AG09309 (cell line): ENCODE results near the gene KCNH8.

Experiments used
- DNase-seq: peaks from one replicate; pipeline ENCODE4 v3.0.0-alpha.2; 2010; ENCODE audit warnings: low read depth
- H3K4me3 ChIP-seq: 2 replicates; pipeline ENCODE4 v1.5.1; 2011; ENCODE audit warnings: mild to moderate bottlenecking, low read depth, low read length, moderate library complexity; ENCODE audit not compliant: control insufficient read depth
- TF ChIP-seq, protein P1 (sequence below): IDR thresholded peaks from 2 replicates; pipeline ENCODE4 v1.5.1; 2011; ENCODE audit warnings: mild to moderate bottlenecking, low read depth, low read length, inconsistent platforms; ENCODE audit not compliant: insufficient read depth, control insufficient read depth; ENCODE audit errors: missing control alignments

KCNH8 gene

DNA sequence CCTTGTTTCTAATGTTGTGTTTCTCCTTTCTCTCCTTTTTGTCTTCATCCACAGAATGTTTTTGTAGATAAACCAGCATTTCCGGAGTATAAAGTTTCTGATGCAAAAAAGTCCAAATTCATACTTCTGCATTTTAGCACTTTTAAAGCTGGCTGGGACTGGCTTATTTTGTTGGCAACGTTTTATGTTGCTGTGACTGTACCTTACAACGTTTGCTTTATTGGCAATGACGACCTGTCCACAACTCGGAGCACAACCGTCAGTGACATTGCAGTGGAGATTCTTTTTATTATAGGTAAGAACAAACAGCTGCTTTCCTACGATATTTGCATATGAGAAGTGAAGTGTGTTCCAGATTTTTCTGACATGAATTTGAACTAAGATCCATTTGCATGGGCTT is 199.4 kb downstream of the KCNH8 start:
- no peak for DNase-seq
- TF ChIP-seq, protein P1, sequence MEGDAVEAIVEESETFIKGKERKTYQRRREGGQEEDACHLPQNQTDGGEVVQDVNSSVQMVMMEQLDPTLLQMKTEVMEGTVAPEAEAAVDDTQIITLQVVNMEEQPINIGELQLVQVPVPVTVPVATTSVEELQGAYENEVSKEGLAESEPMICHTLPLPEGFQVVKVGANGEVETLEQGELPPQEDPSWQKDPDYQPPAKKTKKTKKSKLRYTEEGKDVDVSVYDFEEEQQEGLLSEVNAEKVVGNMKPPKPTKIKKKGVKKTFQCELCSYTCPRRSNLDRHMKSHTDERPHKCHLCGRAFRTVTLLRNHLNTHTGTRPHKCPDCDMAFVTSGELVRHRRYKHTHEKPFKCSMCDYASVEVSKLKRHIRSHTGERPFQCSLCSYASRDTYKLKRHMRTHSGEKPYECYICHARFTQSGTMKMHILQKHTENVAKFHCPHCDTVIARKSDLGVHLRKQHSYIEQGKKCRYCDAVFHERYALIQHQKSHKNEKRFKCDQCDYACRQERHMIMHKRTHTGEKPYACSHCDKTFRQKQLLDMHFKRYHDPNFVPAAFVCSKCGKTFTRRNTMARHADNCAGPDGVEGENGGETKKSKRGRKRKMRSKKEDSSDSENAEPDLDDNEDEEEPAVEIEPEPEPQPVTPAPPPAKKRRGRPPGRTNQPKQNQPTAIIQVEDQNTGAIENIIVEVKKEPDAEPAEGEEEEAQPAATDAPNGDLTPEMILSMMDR, result no peak
- no peak overlapping the region for H3K4me3 ChIP-seq

DNA sequence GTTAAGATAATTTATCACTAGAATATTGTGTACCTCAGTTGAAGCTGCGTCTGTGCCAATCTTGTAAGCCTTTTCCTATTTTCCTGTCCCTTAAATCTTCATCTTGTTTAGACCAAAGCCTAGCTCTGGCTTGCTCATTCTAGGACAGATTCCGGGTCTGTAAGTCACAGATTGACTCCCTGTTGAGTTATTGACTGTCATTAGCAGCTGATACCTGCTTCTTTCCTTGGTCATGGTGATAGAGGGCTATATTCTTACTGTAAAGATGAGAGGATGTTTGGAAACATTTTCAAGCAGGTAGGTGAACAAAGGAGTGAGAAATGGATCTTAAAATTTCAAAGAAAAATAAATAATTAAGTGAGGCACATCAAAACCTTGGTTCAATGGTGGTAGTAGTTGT is 200.2 kb downstream of the KCNH8 start:
- TF ChIP-seq, protein P1, result no peak
- no peak overlapping the region for H3K4me3 ChIP-seq
- no peak for DNase-seq

DNA sequence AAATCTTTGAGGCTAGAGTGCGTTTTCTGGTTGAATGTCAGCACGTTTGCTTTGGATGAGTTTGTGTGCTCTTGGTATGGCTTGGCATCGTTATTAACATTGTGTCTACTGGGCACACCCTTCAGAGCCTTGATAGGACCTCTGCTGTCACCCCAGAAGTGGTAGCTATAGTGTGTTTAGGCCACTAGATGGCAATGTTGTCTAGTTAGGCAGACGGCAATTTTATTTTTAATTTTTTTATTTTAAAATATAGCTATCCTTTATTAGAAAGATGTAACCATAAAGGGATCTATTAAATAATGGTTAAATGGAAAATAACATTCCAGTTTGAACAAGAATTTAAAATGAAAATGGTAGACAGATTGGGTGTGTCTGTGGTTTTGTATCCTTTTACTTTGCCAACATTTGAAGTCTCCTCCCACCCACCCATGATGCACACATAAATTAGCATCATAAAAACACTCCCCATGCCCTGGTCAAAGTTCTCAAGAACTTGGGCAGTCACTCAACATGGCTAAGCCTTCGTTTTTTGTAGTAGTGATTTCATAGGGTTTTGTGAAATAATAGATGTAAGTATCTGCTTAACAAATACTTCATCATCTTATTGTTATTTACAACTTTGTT is 200.7 kb downstream of the KCNH8 start:
- TF ChIP-seq, protein P1, result peak; percentile 27
- no peak overlapping the region for H3K4me3 ChIP-seq
- no peak for DNase-seq

DNA sequence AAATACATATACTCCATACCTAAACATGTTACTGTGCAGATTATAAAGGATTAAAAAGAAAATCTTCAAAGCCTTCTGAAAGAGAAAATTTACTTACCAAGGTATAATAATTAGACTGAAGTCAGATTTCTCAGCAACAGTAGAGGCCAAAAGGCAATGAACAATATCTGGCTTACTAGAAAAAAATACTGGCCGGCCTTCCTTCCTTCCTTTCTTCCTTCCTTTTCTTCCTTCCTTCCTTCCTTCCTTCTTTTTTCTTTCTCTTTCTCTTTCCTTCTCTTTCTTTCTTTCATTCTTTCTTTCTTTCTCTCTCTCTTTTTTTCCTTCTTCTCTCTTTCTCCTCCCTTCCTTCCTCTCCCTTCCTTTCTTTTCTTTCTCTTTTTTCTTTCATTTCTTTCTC is 209.6 kb downstream of the KCNH8 start:
- TF ChIP-seq, protein P1, result no peak
- no peak overlapping the region for H3K4me3 ChIP-seq
- DNase-seq, result no peak

DNA sequence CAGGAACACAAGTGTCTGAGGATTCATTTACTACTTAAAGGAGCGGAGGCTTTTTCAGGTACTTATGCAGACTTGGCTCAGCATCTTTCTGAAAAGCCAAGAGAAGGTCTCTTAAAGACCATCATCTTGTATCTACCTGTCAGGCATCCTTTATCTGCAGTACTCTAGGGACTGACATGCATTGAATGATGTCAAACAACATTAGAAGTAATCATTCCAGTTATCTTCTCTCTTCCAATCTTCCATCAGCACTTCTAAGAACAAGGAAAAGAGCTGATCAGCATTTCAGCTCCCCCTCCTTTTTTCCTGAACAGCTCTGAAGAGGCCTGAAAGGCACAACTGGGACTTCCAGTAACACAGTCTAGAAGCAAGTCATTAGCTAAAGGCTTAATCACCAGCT is 214.8 kb downstream of the KCNH8 start:
- no peak overlapping the region for H3K4me3 ChIP-seq
- TF ChIP-seq, protein P1, result no peak
- no peak for DNase-seq

DNA sequence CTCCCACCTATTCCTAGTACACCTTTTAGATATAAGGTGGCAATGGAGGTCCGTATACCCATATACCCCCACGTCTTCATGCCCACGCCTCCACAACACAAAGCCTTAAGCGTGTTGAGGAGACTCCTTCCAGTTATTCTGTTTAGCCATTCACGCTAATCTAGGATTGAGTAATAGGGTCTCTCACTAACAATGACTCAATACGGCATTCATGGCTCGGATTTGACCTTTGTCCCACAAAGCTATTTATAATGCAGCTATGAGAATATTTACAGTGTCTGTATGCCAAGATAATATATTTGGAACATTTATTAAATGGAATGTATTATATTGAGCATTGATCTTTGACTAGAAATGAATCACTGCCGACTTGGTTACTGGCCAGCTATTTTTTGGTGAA is 215.8 kb downstream of the KCNH8 start:
- H3K4me3 ChIP-seq, result no peak overlapping the region
- TF ChIP-seq, protein P1, result no peak
- DNase-seq, result no peak

DNA sequence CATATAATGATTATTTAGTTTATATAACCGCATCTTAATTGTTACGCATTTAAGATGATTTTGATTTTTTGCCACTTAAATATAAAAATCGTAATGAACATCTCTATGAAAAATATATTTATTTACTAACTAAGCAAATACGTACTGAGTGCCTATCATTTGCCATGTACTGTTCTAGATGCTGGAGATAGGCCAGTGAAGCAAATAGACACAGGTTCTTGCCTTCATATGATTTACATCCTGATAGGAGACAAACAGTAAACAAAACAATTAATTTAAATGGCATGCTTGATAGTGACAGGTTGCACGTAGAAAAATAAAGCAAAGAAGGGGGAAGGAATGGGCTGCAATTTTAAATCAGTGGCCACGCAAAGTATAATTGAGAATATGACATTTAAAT is 217.2 kb downstream of the KCNH8 start:
- no peak for DNase-seq
- H3K4me3 ChIP-seq, result no peak overlapping the region
- TF ChIP-seq, protein P1, result no peak
